Left forelimb (tissue), 1 donor: ENCODE results near the gene MBD3L5.
"Not testable (repeated sequence)": the region's sequence is repeated elsewhere in the genome, so short reads cannot be mapped to it uniquely, and the experiment has no call there.

Experiments used
- DNase-seq: peaks from one replicate; pipeline ENCODE4 v3.0.0-alpha.2; 2018; ENCODE audit warnings: low spot score

Gene MBD3L5

DNA sequence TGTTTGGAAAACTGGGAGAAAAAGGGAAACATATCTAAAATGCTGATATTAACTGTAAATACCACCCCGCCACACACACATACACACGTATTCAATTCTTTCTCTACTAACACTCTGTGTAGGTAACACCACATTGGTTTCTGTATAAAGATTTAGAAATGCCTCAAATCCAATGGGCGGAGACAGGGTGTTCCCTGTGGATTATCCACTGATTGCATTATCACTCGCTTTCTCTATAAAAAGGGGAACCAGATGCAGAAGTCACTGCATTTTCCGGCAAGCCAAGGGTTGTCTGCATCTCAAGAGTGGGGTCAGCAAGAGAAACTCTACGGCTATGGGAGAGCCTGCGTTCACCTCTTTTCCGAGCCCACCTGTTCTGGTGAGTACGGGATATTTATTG lies at the start of gene MBD3L5:
Gene MBD3L5, plus strand, starts transcription at position 301 of the 400 bp plus-strand sequence. Its CDS starts 34 bp downstream, at position 335.
- DNase-seq, result not testable (repeated sequence)

DNA sequence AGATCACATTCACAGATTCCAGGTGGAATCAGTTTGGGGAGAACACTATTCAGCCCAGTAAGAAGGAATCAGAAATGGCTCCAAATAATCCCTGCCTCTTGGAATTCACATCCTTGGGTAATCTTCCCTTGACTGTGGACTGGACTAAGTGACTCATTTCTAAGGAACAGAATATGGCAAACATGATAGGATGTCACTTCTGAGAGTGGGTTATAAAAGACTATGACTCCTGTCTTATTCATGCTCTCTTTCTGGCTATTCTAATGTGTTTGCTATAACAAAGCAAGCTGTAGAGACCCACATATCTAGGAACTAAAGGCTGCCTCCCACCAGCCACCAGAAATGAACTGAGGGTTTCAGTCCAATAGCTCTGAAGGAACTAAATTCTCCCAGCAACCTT lies 46.9 kb upstream of the MBD3L5 start:
- no peak for DNase-seq

DNA sequence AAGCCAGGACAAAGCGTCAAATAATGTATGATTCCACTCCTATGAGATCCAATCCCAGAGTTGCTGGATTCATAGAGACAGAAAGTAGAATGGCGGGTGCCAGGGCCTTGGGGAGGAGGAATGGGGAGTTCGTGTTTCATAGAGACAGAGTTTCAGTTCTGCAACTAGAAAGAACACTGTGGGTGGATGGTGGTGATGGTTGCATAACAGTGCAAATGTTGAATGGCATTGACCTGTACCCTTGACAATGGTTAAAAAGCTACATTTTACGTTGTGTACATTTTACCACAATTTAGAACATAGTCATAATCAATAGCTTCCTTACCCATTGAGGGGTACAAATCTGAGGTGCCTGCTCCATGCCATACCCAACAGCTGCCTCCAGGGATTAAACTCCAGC lies 42.5 kb upstream of the MBD3L5 start:
- DNase-seq, result no peak

DNA sequence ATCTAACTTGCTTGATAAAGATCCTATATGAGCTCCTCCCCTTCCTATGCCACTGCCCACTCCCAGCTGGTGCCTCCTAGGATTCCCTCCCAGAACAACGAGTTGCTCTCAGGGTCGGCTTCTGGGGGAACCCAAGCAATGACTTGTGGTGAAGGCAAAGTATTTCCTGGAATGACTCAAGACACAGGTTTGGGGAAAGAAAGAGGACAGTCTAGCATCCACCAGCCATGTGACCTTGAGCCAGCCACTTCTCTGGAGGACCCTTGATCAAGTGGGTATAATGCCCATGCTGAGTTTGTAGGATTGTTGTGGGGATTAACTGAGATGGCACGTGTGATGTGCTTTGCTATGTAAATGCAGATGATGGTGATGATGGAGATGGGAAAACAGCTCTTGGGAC lies 42.1 kb upstream of the MBD3L5 start:
- no peak for DNase-seq

DNA sequence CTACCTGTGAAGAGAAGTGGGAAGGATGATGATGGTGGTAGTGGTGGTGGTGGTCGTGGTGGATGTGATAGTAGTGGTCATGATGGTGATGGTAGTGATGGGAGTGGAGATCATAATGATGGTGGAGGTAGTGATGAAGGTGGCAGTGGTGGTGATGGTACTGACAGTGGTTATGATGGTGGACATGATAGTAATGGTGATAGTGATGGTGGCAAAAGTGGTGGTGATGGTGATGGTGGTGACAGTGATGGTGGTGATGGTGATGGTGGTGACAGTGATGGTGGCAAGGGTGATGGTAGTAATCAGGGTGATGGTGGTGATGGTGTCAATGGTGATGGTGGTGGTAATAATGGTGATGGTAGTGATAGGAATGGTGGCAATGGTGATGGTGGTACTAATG lies 35.3 kb upstream of the MBD3L5 start:
- DNase-seq, result no peak

DNA sequence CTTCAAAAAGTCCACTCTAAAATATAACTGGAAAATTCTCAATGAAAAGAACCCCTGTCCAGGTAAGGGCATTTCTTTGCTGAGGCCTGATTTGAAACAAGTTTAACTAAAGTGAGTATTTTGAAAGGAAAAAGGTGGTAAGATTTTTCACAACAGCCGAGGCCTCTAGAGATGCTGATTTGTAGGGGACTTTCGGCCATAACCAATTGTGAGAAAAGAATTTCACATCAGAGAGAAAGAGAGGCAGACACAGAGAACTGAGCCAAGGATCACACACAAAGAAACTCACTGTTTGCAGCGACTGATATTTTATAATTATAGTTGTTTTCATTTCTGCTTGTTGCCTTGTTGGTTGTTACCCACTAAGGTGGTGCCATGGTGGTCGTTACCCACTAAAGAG lies 33.6 kb upstream of the MBD3L5 start:
- DNase-seq, result no peak

DNA sequence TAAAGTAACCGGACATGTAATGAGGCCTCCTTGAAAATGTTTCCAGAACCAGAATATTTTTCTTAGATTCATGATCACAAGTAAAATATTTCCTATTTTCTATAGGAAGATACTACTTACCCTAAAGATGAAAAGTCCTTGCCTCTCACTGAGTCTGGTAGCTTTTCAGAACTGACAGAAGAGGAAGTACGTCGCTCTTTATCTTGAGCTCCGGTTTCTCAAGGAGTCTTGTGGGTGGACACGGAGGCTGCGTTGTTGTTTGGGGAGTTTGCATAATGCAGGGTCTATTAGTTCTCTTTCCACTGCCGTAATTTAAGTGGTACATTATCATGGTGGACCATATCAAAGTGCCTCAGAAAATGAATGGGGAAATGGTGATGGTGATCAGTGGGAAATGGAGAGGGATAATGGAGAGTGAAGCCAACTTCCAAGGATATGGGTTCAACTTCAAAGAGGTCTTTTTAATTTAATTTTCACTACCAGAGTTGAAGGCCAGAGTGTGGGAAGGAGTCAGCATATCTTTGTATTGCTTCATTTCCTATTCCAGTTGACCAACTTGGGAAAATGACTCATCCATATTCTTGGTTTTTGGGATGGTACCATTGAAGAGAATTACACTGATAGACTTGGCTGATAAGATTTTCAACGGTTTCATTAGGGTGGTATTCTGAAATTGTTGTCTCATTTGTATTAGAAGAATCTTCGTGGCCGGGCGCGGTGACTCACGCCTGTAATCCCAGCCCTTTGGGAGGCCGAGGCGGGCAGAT lies 32.5 kb upstream of the MBD3L5 start:
- no peak for DNase-seq

DNA sequence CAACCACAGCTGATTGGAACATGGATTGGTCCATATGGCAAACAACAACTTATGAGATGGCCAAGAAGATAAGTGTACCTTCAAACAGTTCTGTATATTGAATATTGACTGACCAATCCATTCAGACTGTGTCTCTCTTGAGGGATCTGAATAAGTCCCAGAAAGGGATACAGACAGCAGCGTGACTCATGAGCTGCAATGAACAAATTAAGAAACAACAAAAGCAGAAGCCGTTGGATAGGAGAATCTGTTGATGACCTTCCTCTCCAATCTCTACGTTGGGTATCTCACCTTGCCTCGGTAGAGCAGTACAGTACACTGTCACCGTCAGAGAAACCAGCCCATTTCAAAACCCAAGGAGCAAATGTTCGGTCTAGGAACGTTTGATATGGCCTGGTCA lies 30.4 kb upstream of the MBD3L5 start:
- DNase-seq, result no peak

DNA sequence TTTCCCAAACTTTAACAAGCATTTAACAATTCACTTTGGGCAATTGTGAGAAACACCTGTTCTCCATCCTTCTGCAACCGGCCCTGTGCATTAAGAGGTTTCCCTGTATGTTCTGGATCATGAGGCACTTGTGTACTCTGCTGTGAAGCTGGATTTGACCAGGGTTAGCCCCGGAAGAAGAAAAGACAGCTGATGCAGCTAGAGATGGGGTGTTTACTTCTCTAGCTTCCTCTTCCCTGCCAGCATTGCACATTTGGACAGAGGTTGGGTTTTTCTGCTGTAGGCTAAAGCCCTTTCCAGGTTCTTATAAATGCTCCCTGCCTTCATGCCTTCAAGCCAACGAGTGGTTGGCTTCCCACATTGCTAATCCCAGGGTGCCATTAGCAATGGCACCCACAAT lies 30.0 kb upstream of the MBD3L5 start:
- DNase-seq, result no peak

DNA sequence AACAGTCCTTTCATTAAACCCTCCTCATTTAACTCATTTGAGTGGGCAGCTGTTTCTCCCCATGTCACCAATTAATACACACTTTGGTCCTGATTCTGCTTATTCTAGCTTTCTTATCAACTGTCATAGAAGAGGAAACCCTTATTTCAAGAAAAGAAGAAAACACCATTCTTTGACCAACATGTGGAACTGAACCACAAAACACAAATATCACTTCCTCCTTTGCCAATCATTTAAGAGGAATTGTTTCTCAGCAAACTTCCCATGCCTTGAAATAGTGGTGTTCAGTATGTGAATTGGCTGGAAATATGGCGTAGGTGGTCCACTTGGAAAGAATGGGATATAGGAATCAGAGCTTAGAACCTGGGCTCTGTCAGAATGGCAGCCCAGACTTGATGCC lies 29.6 kb upstream of the MBD3L5 start:
- no peak for DNase-seq

DNA sequence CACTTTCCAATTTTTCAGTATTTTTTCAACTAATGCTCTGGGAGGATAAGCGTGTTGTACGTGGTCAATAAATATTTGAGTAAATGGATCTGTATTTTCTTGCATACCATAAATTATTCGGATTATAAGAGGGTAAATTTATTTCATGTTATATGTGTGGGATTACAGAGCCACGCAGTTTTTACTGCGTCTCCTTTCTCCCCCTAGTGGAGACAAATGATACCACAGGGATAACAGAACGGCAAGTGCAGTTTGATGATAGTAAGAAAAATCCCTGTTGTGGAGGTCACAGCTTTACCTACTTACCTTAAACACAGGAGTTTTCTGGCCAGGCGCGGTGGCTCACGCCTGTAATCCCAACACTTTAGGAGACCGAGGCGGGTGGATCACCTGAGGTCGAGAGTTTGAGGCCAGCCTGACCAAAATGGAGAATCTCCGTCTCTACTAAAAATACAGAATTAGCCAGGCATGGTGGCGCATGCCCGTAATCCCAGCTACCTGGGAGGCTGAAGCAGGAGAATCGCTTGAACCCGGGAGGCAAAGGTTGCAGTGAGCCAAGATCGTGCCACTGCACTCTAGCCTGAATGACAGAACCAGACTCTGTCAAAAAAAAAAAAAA lies 26.0 kb upstream of the MBD3L5 start:
- DNase-seq, result no peak

DNA sequence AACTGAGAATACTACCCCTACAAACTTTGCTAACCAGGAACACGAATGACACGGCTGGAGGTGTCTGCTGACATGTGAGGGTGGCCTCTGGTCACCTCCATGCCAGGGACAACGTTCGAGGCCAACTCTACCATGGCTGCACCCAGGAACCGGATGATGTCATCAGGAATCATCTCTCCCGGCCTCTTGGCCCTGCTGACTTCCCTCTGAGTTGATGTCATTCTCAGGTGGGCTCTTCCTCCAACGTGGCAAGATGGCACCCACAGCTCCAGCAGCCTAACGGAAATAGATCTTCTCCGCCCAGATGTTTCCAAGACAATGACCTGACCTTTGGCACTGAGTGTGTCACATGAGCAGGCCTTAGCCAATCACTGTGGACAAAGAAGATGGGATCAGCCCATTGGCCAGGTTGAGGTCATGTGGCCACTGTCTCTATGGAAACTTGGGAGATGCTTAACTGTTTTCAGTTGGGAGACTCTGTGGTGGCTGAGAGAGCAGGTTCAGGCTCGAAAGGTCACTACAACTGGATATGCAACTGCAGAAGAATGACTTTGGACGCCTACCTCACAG lies 24.2 kb upstream of the MBD3L5 start:
- no peak for DNase-seq

DNA sequence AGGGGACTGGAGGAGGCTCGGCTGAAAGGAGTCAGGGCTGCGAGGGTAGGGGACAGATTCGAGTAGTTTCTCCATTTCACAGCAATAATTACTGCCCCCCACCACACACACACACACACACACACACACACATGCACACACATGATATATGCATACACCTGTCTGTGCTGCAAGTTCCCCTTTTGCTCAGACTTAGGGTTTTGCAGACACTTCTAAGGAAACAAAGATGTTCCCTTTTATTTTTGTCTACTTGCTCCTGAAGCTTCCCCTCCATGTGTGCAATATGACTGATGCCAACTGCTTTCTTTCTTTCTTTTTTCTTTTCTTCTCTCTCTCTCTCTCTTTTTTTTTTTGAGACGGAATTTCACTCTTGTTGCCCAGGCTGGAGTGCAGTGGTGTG lies 22.5 kb upstream of the MBD3L5 start:
- no peak for DNase-seq

DNA sequence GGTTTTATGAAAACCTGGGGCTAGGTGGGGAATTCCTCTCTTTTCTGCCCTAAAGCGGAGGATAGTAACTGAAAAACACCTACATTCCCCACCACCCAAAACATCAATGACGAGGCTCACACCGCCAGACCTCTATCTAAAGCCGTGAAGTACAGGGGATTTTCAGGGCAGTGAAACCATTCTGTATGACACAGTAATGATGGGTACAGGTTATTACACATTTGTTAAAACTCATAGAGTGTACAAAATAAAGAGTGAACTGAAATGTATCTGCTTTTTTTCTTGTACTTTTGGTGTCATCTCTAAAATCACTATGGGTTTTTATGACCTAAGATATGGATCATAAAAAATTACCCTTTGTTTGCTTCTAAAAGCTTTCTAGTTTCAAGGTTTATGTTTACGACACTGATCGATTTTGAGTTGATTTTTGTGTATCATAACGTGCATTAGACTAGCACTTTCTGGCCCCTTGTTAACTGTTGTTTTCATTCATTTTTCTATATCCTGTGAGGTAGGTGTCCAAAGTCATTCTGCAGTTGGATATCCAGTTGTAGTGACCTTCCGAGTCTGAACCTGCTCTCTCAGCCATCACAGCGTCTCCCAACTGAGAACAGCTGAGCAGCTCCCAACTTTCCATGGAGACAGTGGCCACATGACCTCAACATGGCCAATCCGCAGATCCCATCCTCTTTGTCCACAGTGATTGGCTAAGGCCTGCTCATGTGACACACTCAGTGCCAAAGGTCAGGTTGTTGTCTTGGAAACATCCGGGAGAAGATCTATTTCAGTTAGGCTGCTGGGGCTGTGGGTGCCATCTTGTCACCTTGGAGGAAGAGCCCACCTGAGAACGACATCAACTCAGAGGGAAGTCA lies 19.4 kb upstream of the MBD3L5 start:
- no peak for DNase-seq

DNA sequence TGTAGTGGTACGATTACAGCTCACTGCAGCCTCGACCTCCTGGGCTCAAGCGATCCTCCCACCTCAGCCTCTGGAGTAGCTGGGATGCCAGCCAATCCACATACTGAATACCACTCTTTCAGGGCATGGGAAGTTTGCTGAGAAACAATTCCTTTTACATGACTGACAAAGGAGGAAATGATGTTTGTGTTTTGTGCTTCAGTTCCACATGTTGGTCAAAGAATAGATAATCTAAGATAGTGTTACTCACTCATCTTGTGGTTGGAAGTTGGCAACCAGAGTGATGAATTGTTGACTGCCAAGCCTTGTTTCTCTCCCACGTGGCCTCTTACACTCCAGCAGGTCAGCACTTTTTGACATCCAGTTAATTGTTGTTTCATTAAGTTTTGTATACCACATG lies 16.7 kb upstream of the MBD3L5 start:
- DNase-seq, result no peak

DNA sequence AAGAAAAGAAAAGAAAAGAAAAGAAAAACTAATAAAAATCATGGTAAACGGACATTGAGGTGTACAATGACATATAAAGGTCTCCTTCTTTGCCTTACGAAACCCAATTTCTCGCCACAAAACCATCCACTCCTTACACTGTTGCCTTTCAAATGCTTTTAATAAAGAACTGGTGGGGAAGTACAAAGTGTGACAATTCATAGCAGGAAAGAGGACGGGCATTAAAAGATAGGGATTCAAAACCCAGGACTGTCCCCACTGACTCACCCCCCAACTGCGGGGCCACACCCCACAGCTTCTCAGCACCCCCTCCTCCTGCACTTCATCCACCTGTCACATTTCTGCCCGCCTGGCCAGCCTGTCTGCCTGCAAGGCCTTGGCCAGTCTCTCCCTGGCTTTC lies 11.6 kb upstream of the MBD3L5 start:
- no peak for DNase-seq

DNA sequence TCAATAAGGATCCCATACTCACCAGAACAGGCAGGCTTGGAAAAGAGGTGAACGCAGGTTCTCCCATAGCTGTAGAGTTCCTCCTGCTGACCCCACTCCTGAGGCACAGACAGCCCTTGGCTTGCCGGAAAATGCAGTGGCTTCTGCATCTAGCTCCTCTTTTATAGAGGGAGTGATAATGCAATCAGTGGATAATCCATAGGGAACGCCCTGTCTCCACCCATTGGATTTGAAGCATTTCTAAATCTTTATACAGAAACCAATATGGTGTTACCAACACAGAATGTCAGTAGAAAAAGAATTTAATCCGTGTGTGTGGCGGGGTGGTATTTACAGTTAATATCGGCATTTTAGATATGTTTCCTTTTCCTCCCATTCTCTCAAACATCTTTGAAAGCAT lies 9.0 kb upstream of the MBD3L5 start, which contains the start of gene MBD3L2B:
Gene MBD3L2B, minus strand, starts transcription at position 101 of the 400 bp plus-strand sequence. Its CDS starts 34 bp downstream, at position 67.
- not testable (repeated sequence) for DNase-seq

DNA sequence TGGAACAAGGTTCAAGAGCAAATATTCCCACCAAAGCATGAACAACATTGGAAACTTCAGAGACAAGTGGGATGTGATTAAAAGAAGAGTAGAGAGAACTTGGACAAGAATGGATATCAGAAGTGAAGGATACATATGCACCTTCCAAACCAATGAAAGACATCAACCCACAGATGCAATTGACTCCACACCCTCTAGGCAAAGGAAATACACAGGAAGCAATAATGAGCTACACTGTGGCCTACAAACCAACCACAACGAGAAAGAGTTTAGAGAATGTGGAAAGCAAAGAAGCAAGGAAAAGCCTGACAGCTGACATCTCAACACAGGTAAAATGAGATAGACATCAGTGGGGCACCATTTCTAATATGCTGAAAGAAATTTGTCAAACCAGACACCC lies 1.6 kb upstream of the MBD3L5 start:
- not testable (repeated sequence) for DNase-seq

DNA sequence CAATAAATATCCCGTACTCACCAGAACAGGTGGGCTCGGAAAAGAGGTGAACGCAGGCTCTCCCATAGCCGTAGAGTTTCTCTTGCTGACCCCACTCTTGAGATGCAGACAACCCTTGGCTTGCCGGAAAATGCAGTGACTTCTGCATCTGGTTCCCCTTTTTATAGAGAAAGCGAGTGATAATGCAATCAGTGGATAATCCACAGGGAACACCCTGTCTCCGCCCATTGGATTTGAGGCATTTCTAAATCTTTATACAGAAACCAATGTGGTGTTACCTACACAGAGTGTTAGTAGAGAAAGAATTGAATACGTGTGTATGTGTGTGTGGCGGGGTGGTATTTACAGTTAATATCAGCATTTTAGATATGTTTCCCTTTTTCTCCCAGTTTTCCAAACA lies 9.7 kb downstream of the MBD3L5 start, which contains the start of gene MBD3L4:
Gene MBD3L4, minus strand, starts transcription at position 101 of the 400 bp plus-strand sequence. Its CDS starts 35 bp downstream, at position 66.
- DNase-seq, result not testable (repeated sequence)

DNA sequence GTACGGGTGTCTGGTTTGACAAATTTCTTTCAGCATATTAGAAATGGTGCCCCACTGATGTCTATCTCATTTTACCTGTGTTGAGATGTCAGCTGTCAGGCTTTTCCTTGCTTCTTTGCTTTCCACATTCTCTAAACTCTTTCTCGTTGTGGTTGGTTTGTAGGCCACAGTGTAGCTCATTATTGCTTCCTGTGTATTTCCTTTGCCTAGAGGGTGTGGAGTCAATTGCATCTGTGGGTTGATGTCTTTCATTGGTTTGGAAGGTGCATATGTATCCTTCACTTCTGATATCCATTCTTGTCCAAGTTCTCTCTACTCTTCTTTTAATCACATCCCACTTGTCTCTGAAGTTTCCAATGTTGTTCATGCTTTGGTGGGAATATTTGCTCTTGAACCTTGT lies 11.2 kb downstream of the MBD3L5 start:
- not testable (repeated sequence) for DNase-seq

DNA sequence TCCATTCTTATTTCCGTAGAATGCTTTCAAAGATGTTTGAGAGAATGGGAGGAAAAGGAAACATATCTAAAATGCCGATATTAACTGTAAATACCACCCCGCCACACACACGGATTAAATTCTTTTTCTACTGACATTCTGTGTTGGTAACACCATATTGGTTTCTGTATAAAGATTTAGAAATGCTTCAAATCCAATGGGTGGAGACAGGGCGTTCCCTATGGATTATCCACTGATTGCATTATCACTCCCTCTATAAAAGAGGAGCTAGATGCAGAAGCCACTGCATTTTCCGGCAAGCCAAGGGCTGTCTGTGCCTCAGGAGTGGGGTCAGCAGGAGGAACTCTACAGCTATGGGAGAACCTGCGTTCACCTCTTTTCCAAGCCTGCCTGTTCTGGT lies 18.6 kb downstream of the MBD3L5 start, which contains the start of gene MBD3L2:
Gene MBD3L2, plus strand, starts transcription at position 301 of the 400 bp plus-strand sequence. Its CDS starts 53 bp downstream, at position 354.
- not testable (repeated sequence) for DNase-seq

DNA sequence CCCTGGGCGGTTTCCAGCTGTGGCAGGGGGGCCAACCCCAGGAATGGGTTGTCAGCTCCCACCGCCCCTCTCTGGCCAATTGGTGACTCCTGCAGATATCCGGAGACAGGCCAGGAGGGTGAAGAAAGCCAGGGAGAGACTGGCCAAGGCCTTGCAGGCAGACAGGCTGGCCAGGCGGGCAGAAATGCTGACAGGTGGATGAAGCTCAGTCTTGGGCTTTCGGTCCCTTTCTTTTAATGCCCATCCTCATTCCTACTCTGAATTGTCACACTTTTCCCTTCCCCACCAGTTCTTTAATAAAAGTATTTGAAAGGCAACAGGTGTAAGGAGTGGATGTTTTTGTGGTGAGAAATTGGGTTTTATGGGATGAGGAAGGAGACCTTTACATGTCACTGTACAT lies 21.0 kb downstream of the MBD3L5 start:
- DNase-seq, result not testable (repeated sequence)
